GM12801 (cell line): ENCODE data around the gene SLC25A17.

ENCODE experiments used
- TF ChIP-seq, protein P1 (sequence below): IDR thresholded peaks from one replicate; pipeline ENCODE4 v1.5.1; 2011; ENCODE audit warnings: control low read depth; ENCODE audit not compliant: insufficient read length; ENCODE audit errors: extremely low read depth

The SLC25A17 gene

DNA sequence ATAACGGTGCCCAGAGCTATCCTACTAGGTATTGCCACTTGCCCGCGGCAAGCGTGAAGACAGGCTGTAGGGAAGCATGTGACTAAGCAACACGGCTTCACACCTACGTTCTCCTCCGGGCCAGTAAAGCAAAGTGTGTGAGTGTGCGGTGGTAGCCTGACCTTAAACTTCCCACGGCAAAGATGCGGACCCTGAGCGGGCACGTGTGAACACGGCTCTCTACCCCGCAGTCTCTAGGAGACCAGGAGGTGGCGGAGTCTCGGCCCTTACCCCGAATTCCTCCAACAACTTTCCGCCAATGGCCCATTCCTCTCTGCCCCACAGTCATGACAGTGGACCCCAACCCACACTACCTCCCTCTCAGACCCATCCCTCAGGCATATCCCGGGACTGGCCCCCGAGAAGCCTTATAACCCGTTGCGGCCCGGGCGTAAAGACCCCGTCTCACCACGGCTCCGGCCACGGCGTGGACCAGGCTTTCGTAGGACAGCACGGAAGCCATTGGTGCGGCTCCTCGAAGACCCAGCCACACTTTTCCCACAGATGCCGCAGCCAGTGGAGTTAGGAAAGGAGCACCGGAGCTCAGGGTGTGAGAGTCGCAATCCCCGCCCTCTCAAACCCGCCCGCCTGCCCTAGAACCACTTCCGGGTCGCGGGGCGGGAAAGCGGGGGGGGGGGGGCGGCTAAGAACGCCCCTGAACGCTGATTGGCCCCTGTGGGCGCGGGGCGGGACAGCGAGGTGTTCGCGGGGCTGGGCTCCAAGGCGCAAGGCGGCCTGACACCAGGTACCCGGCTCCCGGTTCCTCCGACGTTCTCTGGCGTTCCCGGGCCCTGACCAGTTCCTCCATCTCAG is at the start of gene SLC25A17:
Gene SLC25A17, minus strand, starts transcription at position 600 of the 852 bp plus-strand sequence. Its CDS starts 98 bp downstream, at position 502.
- TF ChIP-seq, protein P1, sequence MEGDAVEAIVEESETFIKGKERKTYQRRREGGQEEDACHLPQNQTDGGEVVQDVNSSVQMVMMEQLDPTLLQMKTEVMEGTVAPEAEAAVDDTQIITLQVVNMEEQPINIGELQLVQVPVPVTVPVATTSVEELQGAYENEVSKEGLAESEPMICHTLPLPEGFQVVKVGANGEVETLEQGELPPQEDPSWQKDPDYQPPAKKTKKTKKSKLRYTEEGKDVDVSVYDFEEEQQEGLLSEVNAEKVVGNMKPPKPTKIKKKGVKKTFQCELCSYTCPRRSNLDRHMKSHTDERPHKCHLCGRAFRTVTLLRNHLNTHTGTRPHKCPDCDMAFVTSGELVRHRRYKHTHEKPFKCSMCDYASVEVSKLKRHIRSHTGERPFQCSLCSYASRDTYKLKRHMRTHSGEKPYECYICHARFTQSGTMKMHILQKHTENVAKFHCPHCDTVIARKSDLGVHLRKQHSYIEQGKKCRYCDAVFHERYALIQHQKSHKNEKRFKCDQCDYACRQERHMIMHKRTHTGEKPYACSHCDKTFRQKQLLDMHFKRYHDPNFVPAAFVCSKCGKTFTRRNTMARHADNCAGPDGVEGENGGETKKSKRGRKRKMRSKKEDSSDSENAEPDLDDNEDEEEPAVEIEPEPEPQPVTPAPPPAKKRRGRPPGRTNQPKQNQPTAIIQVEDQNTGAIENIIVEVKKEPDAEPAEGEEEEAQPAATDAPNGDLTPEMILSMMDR, result no peak

DNA sequence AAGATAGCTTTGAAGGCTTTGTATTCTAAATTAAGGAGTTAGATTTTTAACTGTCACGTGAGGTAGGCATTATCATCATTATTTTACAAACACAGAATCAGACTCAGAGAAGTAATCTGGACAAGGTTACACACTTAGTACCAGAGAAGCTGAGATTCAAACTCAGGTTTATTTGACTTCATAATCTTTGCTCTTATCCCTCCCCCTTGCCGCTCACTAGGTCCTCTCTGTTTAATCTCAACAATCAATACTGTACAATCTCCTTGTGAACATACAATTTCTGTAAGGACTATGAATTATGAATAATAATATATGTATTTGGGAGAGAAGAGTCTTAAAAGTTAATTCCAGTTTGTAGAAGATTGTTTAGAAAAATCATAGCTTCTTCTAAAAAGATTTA is 48.0 kb upstream of the SLC25A17 start:
- TF ChIP-seq, protein P1, result no peak

GRCh38 chr22:40862537-40862936 is 43.4 kb upstream of the SLC25A17 start:
- TF ChIP-seq, protein P1, result no peak

DNA sequence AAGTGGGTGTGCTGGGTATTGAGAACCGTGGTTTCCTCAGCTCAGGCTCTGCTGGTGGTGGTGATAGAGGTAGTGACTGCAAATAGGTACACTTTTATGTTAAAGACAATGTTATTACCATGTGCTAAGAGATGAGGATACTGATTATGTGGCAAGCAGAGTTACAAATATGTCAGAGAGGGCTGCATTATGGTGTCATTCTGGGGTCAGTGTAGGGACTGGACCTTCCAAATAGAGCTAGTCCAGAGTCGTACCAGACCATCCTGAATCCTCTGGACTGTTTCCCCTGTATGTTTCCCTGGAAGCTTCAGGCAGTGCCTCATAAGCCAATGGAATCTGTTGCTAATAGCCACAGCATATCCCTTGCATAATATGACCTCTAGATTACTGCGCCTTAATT is 42.9 kb upstream of the SLC25A17 start, which contains the start of gene DNAJB7:
Gene DNAJB7, minus strand, starts transcription at position 101 of the 400 bp plus-strand sequence. CDS start 119 bp downstream, outside the sequence.
- TF ChIP-seq, protein P1, result no peak

DNA sequence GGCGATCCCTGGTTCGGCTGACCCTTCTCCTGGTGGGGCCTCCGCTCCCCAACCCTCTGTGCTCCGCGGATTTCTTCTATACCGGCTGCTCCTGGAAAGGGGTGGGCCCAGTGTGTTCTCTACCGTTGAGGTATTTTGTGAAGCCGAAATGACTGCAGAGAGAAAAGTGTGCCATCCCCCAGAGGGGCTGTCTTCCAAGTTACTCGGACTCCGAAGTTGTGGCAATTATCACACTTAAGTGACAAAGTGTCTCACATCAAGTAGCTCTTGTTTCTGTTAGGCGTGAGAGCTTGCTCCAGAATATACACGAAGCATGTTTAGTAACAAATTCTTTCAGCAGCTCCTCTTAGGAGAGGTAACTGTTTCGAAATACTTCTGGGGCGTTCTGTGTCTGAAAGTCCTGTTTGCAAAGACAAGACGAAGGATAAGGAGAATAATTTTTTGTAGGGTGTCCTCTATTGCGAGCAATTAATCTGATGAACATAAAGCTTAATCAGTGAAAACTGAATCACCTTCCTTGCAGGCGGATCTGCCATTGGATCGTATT is 38.2 kb upstream of the SLC25A17 start:
- TF ChIP-seq, protein P1, result no peak

DNA sequence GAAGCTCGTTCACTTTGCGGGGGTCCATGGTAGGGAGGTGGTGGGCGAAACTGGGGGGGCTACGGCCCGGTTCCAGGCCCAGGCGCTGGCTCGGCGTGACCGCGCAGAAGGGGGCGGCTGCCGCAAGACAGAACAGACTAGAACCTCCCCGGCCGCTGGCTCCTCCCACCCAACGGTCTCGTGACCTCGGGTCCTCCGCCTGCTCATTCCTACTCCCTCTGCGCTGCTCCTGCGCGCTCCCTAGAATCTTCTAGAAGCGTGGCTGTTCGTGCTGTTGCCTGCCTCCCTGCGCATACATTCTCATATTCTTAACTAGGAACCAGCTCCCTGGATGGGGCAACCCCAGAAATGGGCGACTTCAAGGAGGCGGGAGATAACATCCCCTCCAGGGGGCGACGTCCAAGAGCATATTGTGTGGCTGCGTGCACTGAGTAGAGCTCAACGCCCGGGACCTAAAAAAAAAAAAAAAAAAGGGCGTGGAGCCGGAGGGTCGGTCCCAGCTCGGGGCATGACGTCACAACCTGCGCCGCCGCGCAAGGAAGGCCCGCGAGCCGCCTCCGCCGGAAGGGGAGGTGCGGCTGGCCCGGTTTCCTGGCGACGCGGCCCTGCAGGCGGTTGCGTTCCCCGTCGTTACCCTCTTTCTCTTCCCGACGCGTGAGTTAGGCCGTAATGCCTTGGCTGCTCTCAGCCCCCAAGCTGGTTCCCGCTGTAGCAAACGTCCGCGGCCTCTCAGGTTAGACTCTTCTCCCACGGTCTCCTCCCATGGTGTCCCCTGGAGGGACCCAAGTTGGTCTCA is 37.6 kb upstream of the SLC25A17 start, which contains the start of the genes ST13 and XPNPEP3:
Gene ST13, minus strand, starts transcription at position 127 of the 796 bp plus-strand sequence. Its CDS starts 99 bp downstream, at position 28.
Gene XPNPEP3, plus strand, starts transcription at position 636 of the 796 bp plus-strand sequence. Its CDS starts 34 bp downstream, at position 670.
- TF ChIP-seq, protein P1, result no peak
